MCF 10A (cell line): Measurements from ENCODE around the gene SUMF2. TPM values are rescaled to one million over a fixed set of nuclear protein-coding genes. Genes with fewer than 3 reads are reported as not detected.
A peak's percentile ranks its signal among the peaks of the same experiment; 100 is the strongest.
"Not testable (repeated sequence)": the region's sequence is repeated elsewhere in the genome, so short reads cannot be mapped to it uniquely, and the experiment has no call there.

ENCODE experiments used
- BruUV-seq: library from RNA; stranded (reverse); fragments of 400-500 nt; replicated peaks from 2 replicates; lab custom pipeline; 2021; lab: Mats Ljungman, UMichigan
- CTCF ChIA-PET: fragments of 300-600 bp; sonication (Branson Sonifier 250); formaldehyde crosslinking; extraction: SDS; loops from one replicate; lab custom pipeline; 2021; ENCODE audit warnings: antibody characterized with exemption, inconsistent platforms; lab: Yijun Ruan, JAX
- POLR2A ChIA-PET: fragments of 300-600, 350-650 bp; sonication (Branson Sonifier 250); formaldehyde crosslinking; extraction: SDS; loops from one replicate; lab custom pipeline; 2020; ENCODE audit warnings: antibody characterized with exemption, inconsistent platforms; lab: Yijun Ruan, JAX
- DNase-seq: peaks from one replicate; pipeline ENCODE4 v3.0.0-alpha.2; 2018; ENCODE audit not compliant: unreplicated experiment
- H3K27ac Mint-ChIP-seq: one replicate; pipeline ENCODE4 v1.8.0; 2022; ENCODE audit warnings: mild to moderate bottlenecking, low read depth, mixed read lengths; ENCODE audit not compliant: unreplicated experiment
- H3K27me3 Mint-ChIP-seq: one replicate; pipeline ENCODE4 v1.8.0; 2022; ENCODE audit warnings: mixed read lengths; ENCODE audit not compliant: insufficient read depth, unreplicated experiment
- H3K36me3 Mint-ChIP-seq: one replicate; pipeline ENCODE4 v1.8.0; 2022; ENCODE audit warnings: mild to moderate bottlenecking, moderate library complexity, mixed read lengths; ENCODE audit not compliant: insufficient read depth, unreplicated experiment
- H3K4me1 Mint-ChIP-seq: one replicate; pipeline ENCODE4 v1.8.0; 2022; ENCODE audit warnings: mixed read lengths; ENCODE audit not compliant: insufficient read depth, unreplicated experiment
- H3K4me3 Mint-ChIP-seq: one replicate; pipeline ENCODE4 v1.8.0; 2022; ENCODE audit warnings: mild to moderate bottlenecking, moderate library complexity, mixed read lengths; ENCODE audit not compliant: unreplicated experiment
- H3K9me3 Mint-ChIP-seq: one replicate; pipeline ENCODE4 v1.8.0; 2022; ENCODE audit warnings: mixed read lengths; ENCODE audit not compliant: unreplicated experiment
- intact Hi-C: fragments of 100-400 bp; cut with micrococcal nuclease; formaldehyde crosslinking; loops from 2 replicates; pipeline ENCODE4 v1.14.1; 2022
- total RNA-seq: library from RNA; stranded (reverse); gene quantifications from 2 replicates; pipeline ENCODE4 v1.2.3, GENCODE V29; 2022
- TF ChIP-seq, protein P1 (sequence below): fragments of 200-600 bp; IDR thresholded peaks from one replicate; pipeline ENCODE4 v1.8.0; 2022; ENCODE audit warnings: antibody characterized with exemption, mild to moderate bottlenecking; ENCODE audit not compliant: unreplicated experiment

SUMF2 gene
- total RNA-seq, 1 experiment from 2014 or later, result 159 TPM

DNA sequence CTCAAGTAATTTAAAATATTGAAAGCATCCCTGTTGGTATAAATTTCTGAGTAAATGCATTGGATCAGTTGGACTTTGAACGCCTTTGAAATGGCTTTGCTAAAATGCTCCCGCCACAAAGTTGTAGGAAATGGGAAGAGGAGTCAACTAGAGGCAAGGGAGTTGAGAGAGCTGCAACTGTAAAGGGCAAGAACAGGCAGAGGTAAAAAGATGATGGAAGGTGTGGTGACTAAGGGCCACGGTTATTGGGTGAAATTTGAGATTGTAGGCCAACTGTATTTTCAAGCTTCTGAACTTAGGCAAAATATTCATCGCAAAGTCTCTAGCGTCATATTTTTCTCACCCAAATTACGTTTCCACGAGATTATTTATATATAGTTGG, 595 bp upstream of the SUMF2 start:
- DNase-seq, result no peak
- H3K4me1 Mint-ChIP-seq, result peaks cover 30% of the 10 kb centered on the region
- no peaks in the 10 kb centered on the region for H3K27me3 Mint-ChIP-seq
- H3K27ac Mint-ChIP-seq, result peak overlapping the region; percentile 84
- POLR2A ChIA-PET, result interaction anchor here (0.7 to 9.3 kb wide), 12 partner anchors 10 to 97 kb away, joined by 3 to 116 read pairs (median 9); partner anchors contain the start of genes CCT6A, CHCHD2 and PSPH
- CTCF ChIA-PET, result interaction anchor here (0.6 to 3.4 kb wide), 4 partner anchors 11 to 170 kb away, joined by 3 to 14 read pairs (median 6); no protein-coding TSS in a partner anchor
- intact Hi-C loops, result no loop called here
- peaks cover 82% of the 10 kb centered on the region for H3K36me3 Mint-ChIP-seq
- H3K9me3 Mint-ChIP-seq, result no peaks in the 10 kb centered on the region
- H3K4me3 Mint-ChIP-seq, result peak overlapping the region; percentile 82
- TSS peak; percentile 75 for BruUV-seq
- TF ChIP-seq, protein P1, sequence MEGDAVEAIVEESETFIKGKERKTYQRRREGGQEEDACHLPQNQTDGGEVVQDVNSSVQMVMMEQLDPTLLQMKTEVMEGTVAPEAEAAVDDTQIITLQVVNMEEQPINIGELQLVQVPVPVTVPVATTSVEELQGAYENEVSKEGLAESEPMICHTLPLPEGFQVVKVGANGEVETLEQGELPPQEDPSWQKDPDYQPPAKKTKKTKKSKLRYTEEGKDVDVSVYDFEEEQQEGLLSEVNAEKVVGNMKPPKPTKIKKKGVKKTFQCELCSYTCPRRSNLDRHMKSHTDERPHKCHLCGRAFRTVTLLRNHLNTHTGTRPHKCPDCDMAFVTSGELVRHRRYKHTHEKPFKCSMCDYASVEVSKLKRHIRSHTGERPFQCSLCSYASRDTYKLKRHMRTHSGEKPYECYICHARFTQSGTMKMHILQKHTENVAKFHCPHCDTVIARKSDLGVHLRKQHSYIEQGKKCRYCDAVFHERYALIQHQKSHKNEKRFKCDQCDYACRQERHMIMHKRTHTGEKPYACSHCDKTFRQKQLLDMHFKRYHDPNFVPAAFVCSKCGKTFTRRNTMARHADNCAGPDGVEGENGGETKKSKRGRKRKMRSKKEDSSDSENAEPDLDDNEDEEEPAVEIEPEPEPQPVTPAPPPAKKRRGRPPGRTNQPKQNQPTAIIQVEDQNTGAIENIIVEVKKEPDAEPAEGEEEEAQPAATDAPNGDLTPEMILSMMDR, result no peak

DNA sequence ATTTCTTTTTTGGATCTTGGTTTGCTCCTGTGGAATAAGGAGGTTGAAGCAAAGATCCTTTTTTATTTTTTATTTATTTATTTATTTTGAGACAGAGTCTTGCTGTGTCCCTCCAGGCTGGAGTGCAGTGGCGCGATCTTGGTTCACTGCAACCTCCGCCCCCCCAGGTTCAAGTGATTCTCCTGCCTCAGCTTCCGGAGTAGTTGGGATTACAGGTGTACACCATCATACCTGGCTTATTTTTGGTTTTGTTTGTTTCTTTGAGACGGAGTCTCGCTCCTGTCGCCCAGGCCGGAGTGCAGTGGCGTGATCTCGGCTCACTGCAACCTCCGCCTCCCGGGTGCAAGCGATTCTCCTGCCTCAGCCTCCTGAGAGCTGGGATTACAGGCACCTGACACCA, 2.3 kb downstream of the SUMF2 start:
- H3K36me3 Mint-ChIP-seq, result peaks cover 78% of the 10 kb centered on the region

DNA sequence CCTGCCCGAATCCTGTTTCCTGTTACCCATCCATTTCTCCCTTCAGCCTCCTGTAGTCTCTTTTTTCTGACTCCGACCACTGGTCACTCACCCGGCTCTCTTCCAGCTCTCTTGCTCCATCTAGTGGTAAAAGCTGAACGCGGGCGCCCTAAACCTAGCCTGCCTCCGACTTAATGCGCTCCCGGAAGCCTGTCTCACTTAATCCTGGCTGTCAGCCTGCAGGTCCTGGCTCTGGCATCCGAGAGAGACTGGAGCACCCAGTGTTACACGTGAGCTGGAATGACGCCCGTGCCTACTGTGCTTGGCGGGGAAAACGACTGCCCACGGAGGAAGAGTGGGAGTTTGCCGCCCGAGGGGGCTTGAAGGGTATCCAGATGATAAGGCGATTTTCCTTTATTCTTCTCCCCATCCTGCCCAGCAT, 10.3 kb downstream of the SUMF2 start:
- DNase-seq, result peak; percentile 90
- intact Hi-C loops, result loop anchor here (1.0 to 10.0 kb wide), 4 partner anchors 69 to 640 kb away; partner anchors contain the start of gene NIPSNAP2
- no peaks in the 10 kb centered on the region for H3K9me3 Mint-ChIP-seq
- H3K36me3 Mint-ChIP-seq, result peaks cover 76% of the 10 kb centered on the region
- H3K4me1 Mint-ChIP-seq, result peaks cover 16% of the 10 kb centered on the region
- POLR2A ChIA-PET, result interaction anchor here (0.7 to 3.2 kb wide), 8 partner anchors 9 to 502 kb away, joined by 3 to 24 read pairs (median 4); partner anchors contain the start of genes CCT6A, PSPH, SUMF2 and VOPP1
- CTCF ChIA-PET, result interaction anchor here (0.6 to 7.2 kb wide), 32 partner anchors 9 to 710 kb away, joined by 3 to 75 read pairs (median 5); partner anchors contain the start of genes PHKG1, PSPH and SUMF2
- H3K27ac Mint-ChIP-seq, result peak overlapping the region; percentile 13
- H3K27me3 Mint-ChIP-seq, result no peaks in the 10 kb centered on the region
- TF ChIP-seq, protein P1, result peak; percentile 92
- H3K4me3 Mint-ChIP-seq, result no peak overlapping the region
- no TSS peak for BruUV-seq

More for the DNA sequence above, 2.3 kb downstream of the SUMF2 start:
- H3K9me3 Mint-ChIP-seq, DNase-seq, H3K27ac Mint-ChIP-seq, BruUV-seq, intact Hi-C loops, H3K27me3 Mint-ChIP-seq, H3K4me3 Mint-ChIP-seq: not testable (repeated sequence)
- H3K4me1 Mint-ChIP-seq, result peaks cover 30% of the 10 kb centered on the region
- CTCF ChIA-PET, result interaction anchor here (0.7 to 3.4 kb wide), 2 partner anchors 8 to 17 kb away, joined by 3 to 14 read pairs; no protein-coding TSS in a partner anchor
- POLR2A ChIA-PET, result interaction anchor here (0.6 to 9.3 kb wide), 4 partner anchors 16 to 495 kb away, joined by 3 to 116 read pairs (median 11); partner anchors contain the start of genes CCT6A, CHCHD2, NIPSNAP2 and PSPH

DNA sequence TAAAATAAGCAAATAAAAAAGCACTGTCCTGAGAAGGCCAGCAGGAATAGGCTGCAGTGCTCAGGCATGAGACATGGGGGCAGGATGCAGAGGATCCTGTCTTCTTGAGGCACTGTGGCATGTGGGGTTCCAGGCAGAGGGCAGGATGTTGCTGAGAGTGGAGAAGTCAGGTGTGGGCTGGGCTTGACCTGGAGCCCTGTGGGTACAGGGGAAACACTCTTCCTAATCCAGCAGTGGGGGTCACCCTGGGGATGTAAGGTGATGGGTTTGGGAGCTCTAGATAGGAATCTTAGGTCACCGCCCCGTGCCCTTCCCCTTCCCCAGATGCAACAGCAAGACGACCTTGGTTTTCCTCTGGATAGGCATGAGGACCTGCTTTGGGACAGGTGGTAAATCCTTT, 13.6 kb downstream of the SUMF2 start:
- H3K4me1 Mint-ChIP-seq, result peaks cover 16% of the 10 kb centered on the region
- intact Hi-C loops, result loop anchor here (10.0 kb wide), 1 partner anchor 643 kb away; no protein-coding TSS in a partner anchor
- H3K9me3 Mint-ChIP-seq, result no peaks in the 10 kb centered on the region
- TF ChIP-seq, protein P1, result no peak
- ChIA-PET CTCF (interaction anchor here (0.7 to 1.3 kb wide), 7 partner anchors 13 to 437 kb away, joined by 3 to 7 read pairs (median 3); partner anchors contain the start of genes PHKG1 and SUMF2), POLR2A (interaction anchor here (0.6 to 1.6 kb wide), 2 partner anchors 15 kb away, joined by 3 to 5 read pairs; partner anchors contain the start of gene PHKG1)
- no TSS peak for BruUV-seq
- H3K27me3 Mint-ChIP-seq, result no peaks in the 10 kb centered on the region
- DNase-seq, result no peak
- H3K4me3 Mint-ChIP-seq, result no peak overlapping the region
- no peak overlapping the region for H3K27ac Mint-ChIP-seq
- peaks cover 73% of the 10 kb centered on the region for H3K36me3 Mint-ChIP-seq
